CD8-positive, alpha-beta memory T cell (primary cell): ENCODE results near the gene PRDX5. TPM values are rescaled to one million over a fixed set of nuclear protein-coding genes. Genes with fewer than 3 reads are reported as not detected.
A peak's percentile ranks its signal among the peaks of the same experiment; 100 is the strongest.

Experiments used
- CTCF ChIA-PET: fragments of 350-600 bp; sonication (Branson Sonifier 250); formaldehyde crosslinking; loops from one replicate; lab custom pipeline; 2021; ENCODE audit warnings: antibody characterized with exemption; lab: Charles Lee
- POLR2A ChIA-PET: fragments of 350-600 bp; sonication (Branson Sonifier 250); formaldehyde crosslinking; loops from one replicate; lab custom pipeline; 2021; ENCODE audit warnings: antibody characterized with exemption; lab: Charles Lee
- DNase-seq, 5 donors: peaks; one replicate each; pipeline versions ENCODE4 v3.0.0 to v3.0.0-alpha.2; 2020 to 2022; ENCODE audit warnings: mixed read lengths in 1 of 5
- H3K27ac ChIP-seq: one replicate; pipeline ENCODE4 v1.7.0; 2013; ENCODE audit warnings: low read depth, mild to moderate bottlenecking, low read length, moderate library complexity
- H3K27me3 ChIP-seq: 2 replicates; pipeline ENCODE4 v1.7.0; 2013; ENCODE audit warnings: low read length, mild to moderate bottlenecking; ENCODE audit not compliant: insufficient read depth, poor library complexity, severe bottlenecking
- H3K36me3 ChIP-seq: 2 replicates; pipeline ENCODE4 v1.7.0; 2013; ENCODE audit warnings: mild to moderate bottlenecking, low read length, moderate library complexity; ENCODE audit not compliant: insufficient read depth
- H3K4me1 ChIP-seq: 2 replicates; pipeline ENCODE4 v1.7.0; 2013; ENCODE audit warnings: mild to moderate bottlenecking, low read length, moderate library complexity; ENCODE audit not compliant: insufficient read depth
- H3K4me3 ChIP-seq: 2 replicates; pipeline ENCODE4 v1.7.0; 2013; ENCODE audit warnings: mild to moderate bottlenecking, low read length
- H3K9me3 ChIP-seq: 2 replicates; pipeline ENCODE4 v1.7.0; 2013; ENCODE audit warnings: mild to moderate bottlenecking, low read length
- H3K27ac Mint-ChIP-seq, 8 donors: one replicate each; pipeline ENCODE4 v1.8.0; 2020 to 2021; ENCODE audit warnings: mixed read lengths in 8 of 8, mild to moderate bottlenecking in 6 of 8, inconsistent platforms in 3 of 8, moderate library complexity in 3 of 8
- H3K27me3 Mint-ChIP-seq, 2 donors: one replicate each; pipeline ENCODE4 v1.8.0; 2020 to 2021; ENCODE audit warnings: mixed read lengths in 2 of 2, mild to moderate bottlenecking in 1 of 2, moderate library complexity in 1 of 2
- H3K36me3 Mint-ChIP-seq, 3 donors: one replicate each; pipeline ENCODE4 v1.8.0; 2020 to 2021; ENCODE audit warnings: mixed read lengths in 3 of 3, inconsistent platforms in 1 of 3, mild to moderate bottlenecking in 1 of 3
- H3K4me1 Mint-ChIP-seq, 3 donors: one replicate each; pipeline ENCODE4 v1.8.0; 2020 to 2021; ENCODE audit warnings: mixed read lengths in 3 of 3, inconsistent platforms in 1 of 3, mild to moderate bottlenecking in 1 of 3
- H3K4me3 Mint-ChIP-seq, 7 donors: one replicate each; pipeline ENCODE4 v1.8.0; 2020 to 2021; ENCODE audit warnings: mixed read lengths in 7 of 7, mild to moderate bottlenecking in 6 of 7, moderate library complexity in 4 of 7, inconsistent platforms in 2 of 7
- H3K9me3 Mint-ChIP-seq, 5 donors: one replicate each; pipeline ENCODE4 v1.8.0; 2020 to 2022; ENCODE audit warnings: mixed read lengths in 5 of 5, mild to moderate bottlenecking in 3 of 5, moderate library complexity in 2 of 5, inconsistent platforms in 1 of 5
- polyA plus RNA-seq: library from polyadenylated mRNA; unstranded; fragments of 300-500 nt; fragmentation: Illumina TruSeq; gene quantifications from one replicate; pipeline ENCODE4 v1.2.3, GENCODE V29; 2021
- total RNA-seq, 2 experiments: library from RNA; stranded (reverse); gene quantifications; one replicate each; pipeline ENCODE4 v1.2.3, GENCODE V29; 2021

The PRDX5 gene
- total and polyA plus RNA-seq, 3 experiments from 2014 or later: 114 to 170 (median 126) TPM

DNA sequence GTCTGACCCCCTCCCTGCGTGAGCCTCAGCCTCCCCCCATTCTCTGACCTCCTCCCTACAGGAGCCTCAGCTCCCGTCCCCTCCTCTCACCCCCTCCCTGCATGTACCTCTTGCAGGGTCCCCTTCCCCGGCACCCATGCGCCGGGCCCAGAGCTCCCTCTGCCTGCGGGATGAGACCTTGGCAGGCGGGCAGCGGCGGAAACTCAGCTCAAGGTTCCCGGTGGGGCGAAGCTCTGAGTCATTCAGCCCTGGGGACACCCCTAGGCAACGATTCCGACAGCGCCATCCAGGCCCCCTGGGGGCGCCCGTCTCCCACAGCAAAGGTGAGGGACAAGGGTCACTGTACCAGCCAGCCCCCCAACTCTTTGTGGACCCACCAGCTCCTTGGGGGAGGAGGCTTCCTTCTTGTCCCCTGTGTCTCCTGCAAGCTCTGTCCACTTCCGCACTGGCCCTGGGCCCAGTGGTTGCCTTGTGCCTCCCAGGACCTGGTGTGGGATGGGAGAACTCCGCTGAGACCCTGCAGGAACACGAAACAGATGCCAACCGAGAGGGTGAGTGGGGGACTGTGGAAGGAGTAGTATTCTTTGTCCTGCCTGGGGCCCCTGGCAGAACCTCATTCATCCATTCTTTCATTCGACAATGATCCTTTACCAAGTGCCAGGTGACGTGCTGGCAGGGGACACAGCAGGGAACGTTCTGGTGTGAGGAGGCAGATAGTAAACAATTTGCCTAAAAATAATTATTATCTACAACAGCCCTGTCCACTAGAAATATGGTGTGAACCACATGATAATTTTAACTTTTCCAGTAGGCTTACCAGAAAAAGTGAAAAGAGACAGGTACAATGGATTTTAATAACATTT lies 37.4 kb downstream of the PRDX5 start:
- Mint-ChIP-seq H3K4me1 (peaks cover 18 to 34% (median 19%) of the 10 kb centered on the region in 3 donors), H3K4me3 (peak overlapping the region in 1 of 7 donors; percentile 67), H3K36me3 (peaks cover 0 to 24% (median 0%) of the 10 kb centered on the region in 3 donors), H3K27ac (peak overlapping the region in 2 of 8 donors; percentile 69 to 78), H3K9me3 (no peaks in the 10 kb centered on the region), H3K27me3 (no peaks in the 10 kb centered on the region)
- no peak overlapping the region for H3K4me3 ChIP-seq
- ChIA-PET POLR2A (no interaction called here), CTCF (interaction anchor here (1.3 to 2.3 kb wide), 6 partner anchors 10 to 151 kb away, joined by 3 to 6 read pairs (median 5); partner anchors contain the start of gene PRDX5)
- peak overlapping the region; percentile 38 for H3K27ac ChIP-seq
- H3K4me1 ChIP-seq: peaks cover 22% of the 10 kb centered on the region
- no peaks in the 10 kb centered on the region for H3K36me3 ChIP-seq
- H3K9me3 ChIP-seq: no peaks in the 10 kb centered on the region
- H3K27me3 ChIP-seq: no peaks in the 10 kb centered on the region
- DNase-seq: peak in 1 of 5 donors; percentile 36

DNA sequence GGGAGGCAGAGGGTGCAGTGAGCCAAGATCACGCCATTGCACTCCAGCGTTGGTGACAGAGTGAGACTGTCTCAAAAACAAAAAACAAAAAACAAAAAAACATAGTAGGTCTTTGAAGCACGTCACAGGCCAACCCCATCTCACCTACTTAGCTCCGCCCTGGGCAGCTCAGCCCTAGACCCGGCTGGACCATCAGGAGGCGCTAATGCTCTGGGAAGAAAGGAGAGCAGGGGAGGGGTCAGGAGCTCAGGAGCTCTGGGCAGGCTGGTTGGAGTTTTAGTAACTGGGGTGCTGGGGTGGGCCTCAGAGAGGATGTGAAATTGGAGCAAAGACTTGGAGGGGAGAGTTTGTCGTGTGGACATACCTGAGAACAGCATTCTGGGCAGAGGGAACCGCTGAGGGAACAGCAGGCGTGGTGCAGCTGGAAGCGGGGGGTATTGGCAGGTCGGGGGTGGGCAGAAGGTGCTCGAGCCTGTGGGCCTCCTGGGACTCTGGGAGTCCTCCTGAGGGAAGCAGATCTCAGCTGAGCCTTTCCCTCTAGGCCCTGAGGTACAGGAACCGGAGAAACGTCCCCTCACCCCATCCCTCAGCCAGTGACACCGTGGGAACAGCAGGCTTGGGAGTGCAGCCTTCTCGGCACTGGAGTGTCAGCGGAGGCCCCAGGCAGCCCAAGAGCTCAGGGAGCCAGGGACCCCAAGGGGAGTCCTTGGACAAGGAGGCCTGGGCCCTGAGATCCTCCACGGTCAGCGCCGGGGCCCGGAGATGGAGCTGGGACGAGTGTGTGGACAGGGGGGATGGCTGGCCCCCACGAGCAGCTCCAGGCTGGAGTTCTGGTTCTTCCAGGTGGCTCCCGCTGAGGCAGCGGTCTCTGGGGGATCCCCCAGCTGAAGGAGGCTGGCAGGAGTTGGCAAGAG lies 38.8 kb downstream of the PRDX5 start:
- no peak for DNase-seq
- Mint-ChIP-seq H3K9me3 (no peaks in the 10 kb centered on the region), H3K4me1 (peaks cover 22 to 42% (median 25%) of the 10 kb centered on the region in 3 donors), H3K36me3 (peaks cover 0 to 31% (median 3%) of the 10 kb centered on the region in 3 donors), H3K27ac (peak overlapping the region in 7 of 8 donors; percentile 10 to 77 (median 48)), H3K4me3 (peak overlapping the region in 6 of 7 donors; percentile 33 to 67 (median 56)), H3K27me3 (no peaks in the 10 kb centered on the region)
- POLR2A ChIA-PET: interaction anchor here (0.7 to 1.1 kb wide), 2 partner anchors 12 to 18 kb away, joined by 3 to 4 read pairs; no protein-coding TSS in a partner anchor
- no peaks in the 10 kb centered on the region for H3K9me3 ChIP-seq
- H3K27me3 ChIP-seq: no peaks in the 10 kb centered on the region
- no peak overlapping the region for H3K4me3 ChIP-seq
- H3K4me1 ChIP-seq: peaks cover 22% of the 10 kb centered on the region
- H3K36me3 ChIP-seq: no peaks in the 10 kb centered on the region
- CTCF ChIA-PET: interaction anchor here (1.4 to 1.8 kb wide), 5 partner anchors 12 to 92 kb away, joined by 3 to 6 read pairs (median 5); partner anchors contain the start of gene PRDX5
- H3K27ac ChIP-seq: no peak overlapping the region

DNA sequence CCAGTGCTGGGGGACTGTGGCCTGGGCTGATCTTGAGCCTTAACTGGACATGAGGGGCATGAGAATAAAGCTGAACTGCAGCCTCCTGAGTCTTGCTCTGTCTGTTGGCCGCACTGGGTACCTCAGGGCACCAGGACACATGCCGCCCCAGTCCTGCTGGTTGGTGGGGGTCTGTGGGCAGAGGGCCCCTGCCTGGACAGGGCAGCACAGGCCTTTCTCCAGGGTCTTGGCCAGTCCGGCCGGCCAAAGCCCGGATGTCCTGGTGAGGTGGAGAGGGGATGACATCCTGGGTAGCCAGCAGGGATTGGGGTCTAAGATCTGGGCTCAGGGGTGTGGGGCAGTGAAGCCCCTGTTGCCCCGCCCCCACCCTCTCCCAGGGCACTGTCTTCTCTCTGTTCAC lies 39.5 kb downstream of the PRDX5 start:
- CTCF ChIA-PET: interaction anchor here (1.1 to 1.6 kb wide), 3 partner anchors 15 to 53 kb away, joined by 3 to 6 read pairs (median 5); partner anchors contain the start of gene PRDX5
- Mint-ChIP-seq H3K27me3 (no peaks in the 10 kb centered on the region), H3K27ac (peak overlapping the region in 3 of 8 donors; percentile 10 to 60 (median 44)), H3K4me1 (peaks cover 22 to 42% (median 30%) of the 10 kb centered on the region in 3 donors), H3K4me3 (peak overlapping the region in 2 of 7 donors; percentile 32 to 52), H3K36me3 (peaks cover 0 to 37% (median 5%) of the 10 kb centered on the region in 3 donors), H3K9me3 (no peaks in the 10 kb centered on the region)
- Histone ChIP-seq H3K27me3 (no peaks in the 10 kb centered on the region), H3K4me1 (peaks cover 22% of the 10 kb centered on the region), H3K36me3 (peaks cover 6% of the 10 kb centered on the region), H3K4me3 (no peak overlapping the region), H3K27ac (no peak overlapping the region), H3K9me3 (no peaks in the 10 kb centered on the region)
- no peak for DNase-seq
- POLR2A ChIA-PET: interaction anchor here (1.1 kb wide), 1 partner anchor 13 kb away, joined by 3 read pairs; no protein-coding TSS in a partner anchor

DNA sequence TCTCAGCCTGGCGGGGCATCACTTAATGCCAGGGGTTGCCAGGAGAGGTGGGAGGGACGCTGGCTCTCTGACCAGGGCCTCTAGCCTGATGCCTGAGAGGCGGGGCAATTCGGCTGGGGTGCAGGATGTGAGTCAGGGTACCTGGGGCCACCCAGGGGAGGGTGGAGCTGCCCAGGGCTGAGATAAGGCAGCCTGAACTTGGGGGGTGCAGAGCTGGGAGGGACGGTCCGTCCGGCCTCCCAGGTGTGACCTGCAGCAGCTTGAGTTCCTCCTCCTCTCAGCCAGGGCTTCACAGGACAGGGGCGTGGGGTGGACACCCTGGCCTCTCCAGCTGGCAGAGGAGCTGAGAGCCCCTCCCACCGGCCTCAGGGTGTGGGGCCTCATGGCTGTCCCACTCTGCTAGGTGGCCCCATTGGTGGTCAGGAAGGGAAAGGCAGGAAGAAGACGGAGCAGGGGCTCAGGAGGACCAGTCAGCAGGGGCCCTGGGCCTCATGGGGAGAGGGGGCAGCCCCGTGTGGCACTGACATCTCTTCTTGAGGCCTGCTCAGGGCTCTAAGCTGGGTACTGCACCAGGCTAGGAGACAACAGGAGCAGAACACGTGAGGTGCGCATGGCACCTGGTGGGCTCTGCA lies 40.1 kb downstream of the PRDX5 start:
- CTCF ChIA-PET: interaction anchor here (1.1 to 1.8 kb wide), 4 partner anchors 16 to 91 kb away, joined by 3 to 6 read pairs (median 4); no protein-coding TSS in a partner anchor
- peak overlapping the region; percentile 70 for H3K27ac ChIP-seq
- peaks cover 0 to 43% (median 7%) of the 10 kb centered on the region in 3 donors for H3K36me3 Mint-ChIP-seq
- H3K9me3 ChIP-seq: no peaks in the 10 kb centered on the region
- peaks cover 22 to 42% (median 30%) of the 10 kb centered on the region in 3 donors for H3K4me1 Mint-ChIP-seq
- H3K4me3 Mint-ChIP-seq: peak overlapping the region; percentile 52 to 73 (median 59)
- peak overlapping the region in 5 of 8 donors; percentile 8 to 85 (median 60) for H3K27ac Mint-ChIP-seq
- H3K4me1 ChIP-seq: peaks cover 22% of the 10 kb centered on the region
- H3K27me3 Mint-ChIP-seq: no peaks in the 10 kb centered on the region
- peak in 1 of 5 donors; percentile 60 for DNase-seq
- H3K36me3 ChIP-seq: peaks cover 7% of the 10 kb centered on the region
- POLR2A ChIA-PET: interaction anchor here (1.1 to 3.4 kb wide), 2 partner anchors 13 to 41 kb away, joined by 3 to 15 read pairs; partner anchors contain the start of genes PRDX5 and TRMT112
- peak overlapping the region; percentile 71 for H3K4me3 ChIP-seq
- H3K9me3 Mint-ChIP-seq: no peaks in the 10 kb centered on the region
- no peaks in the 10 kb centered on the region for H3K27me3 ChIP-seq

DNA sequence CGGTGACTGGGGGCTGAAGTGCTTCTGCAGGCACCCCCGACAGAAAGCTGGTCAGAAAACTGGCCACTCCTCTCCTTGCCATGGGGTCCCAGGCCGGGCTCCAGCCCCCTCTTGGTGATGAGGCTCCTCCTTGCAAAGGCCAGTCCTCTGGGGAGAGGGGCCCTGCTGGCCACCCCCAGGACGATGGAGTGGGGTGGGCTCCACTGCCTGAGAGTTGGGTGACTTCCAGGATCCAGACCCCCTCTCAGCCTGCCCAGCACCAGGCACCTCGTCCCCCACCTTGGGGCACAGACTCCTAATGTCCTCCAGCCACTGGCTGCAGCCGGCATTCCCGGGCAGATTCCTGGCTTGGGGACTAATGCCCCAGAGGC lies 40.6 kb downstream of the PRDX5 start:
- DNase-seq: no peak
- ChIA-PET CTCF (interaction anchor here (1.1 to 1.8 kb wide), 3 partner anchors 16 to 91 kb away, joined by 3 to 6 read pairs (median 3); no protein-coding TSS in a partner anchor), POLR2A (interaction anchor here (1.3 to 3.4 kb wide), 2 partner anchors 16 to 41 kb away, joined by 5 to 15 read pairs; partner anchors contain the start of genes PRDX5 and TRMT112)
- Histone ChIP-seq H3K27ac (peak overlapping the region; percentile 70), H3K36me3 (peaks cover 7% of the 10 kb centered on the region), H3K4me1 (peaks cover 22% of the 10 kb centered on the region), H3K9me3 (no peaks in the 10 kb centered on the region), H3K27me3 (no peaks in the 10 kb centered on the region), H3K4me3 (peak overlapping the region; percentile 71)
- Mint-ChIP-seq H3K4me3 (peak overlapping the region; percentile 52 to 73 (median 59)), H3K27ac (peak overlapping the region in 1 of 8 donors; percentile 85), H3K27me3 (no peaks in the 10 kb centered on the region), H3K36me3 (peaks cover 0 to 46% (median 9%) of the 10 kb centered on the region in 3 donors), H3K9me3 (no peaks in the 10 kb centered on the region), H3K4me1 (peaks cover 22 to 42% (median 30%) of the 10 kb centered on the region in 3 donors)

DNA sequence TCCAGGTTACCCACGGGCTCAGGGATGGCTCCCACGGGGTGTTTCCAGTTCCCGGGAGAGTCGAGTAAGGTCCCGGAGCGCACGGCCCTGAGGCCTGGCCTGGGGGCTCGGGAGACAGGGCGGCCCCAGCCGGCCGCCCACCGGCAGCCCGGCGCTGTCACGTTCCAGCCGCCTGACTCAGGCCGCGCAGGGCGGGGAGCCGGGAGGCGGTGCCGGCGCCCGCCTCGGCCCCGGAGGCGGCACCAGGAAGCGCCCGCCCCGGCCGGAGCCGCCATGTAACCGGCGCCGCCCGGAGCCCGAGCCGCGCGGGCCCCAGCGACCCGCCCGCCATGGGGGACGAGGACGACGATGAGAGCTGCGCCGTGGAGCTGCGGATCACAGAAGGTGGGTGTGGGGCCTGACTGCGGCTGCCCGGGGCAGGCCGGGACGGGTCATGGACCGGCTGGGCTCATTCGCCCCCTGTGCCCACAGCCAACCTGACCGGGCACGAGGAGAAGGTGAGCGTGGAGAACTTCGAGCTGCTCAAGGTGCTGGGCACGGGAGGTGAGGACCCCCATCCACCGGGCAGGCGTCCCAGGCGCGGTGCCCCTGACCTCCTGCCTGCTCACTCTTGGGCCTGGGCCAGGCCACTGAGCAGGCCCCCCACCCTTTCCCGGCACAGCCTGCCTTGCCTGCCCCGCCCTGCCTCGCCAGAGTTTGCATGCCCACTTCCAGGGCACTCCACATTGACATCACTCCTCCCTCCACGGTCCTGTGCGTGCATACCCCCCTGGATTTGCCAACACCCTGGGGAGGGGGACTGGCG lies 41.2 kb downstream of the PRDX5 start, which contains the start of gene RPS6KA4:
Gene RPS6KA4 (plus strand): TSS at position 256 of the 805 bp plus-strand sequence. CDS start 74 bp downstream, at position 330.
- Mint-ChIP-seq H3K27me3 (no peaks in the 10 kb centered on the region), H3K27ac (peak within 1 kb of the TSS; percentile 19 to 96 (median 80)), H3K9me3 (no peaks in the 10 kb centered on the region), H3K4me1 (peaks cover 24 to 42% (median 30%) of the 10 kb centered on the region in 3 donors), H3K36me3 (peaks cover under 1 to 48% (median 9%) of the 10 kb centered on the region in 3 donors), H3K4me3 (peak within 1 kb of the TSS; percentile 83 to 94 (median 89))
- peak; percentile 35 to 61 (median 43) for DNase-seq
- Histone ChIP-seq H3K9me3 (no peaks in the 10 kb centered on the region), H3K4me1 (peaks cover 22% of the 10 kb centered on the region), H3K27me3 (no peaks in the 10 kb centered on the region), H3K36me3 (peaks cover 7% of the 10 kb centered on the region), H3K4me3 (peak within 1 kb of the TSS; percentile 77), H3K27ac (peak within 1 kb of the TSS; percentile 76)
- POLR2A ChIA-PET: interaction anchor here (1.3 to 3.4 kb wide), 2 partner anchors 17 to 42 kb away, joined by 5 to 15 read pairs; partner anchors contain the start of genes PRDX5 and TRMT112
- CTCF ChIA-PET: interaction anchor here (0.9 to 1.9 kb wide), 5 partner anchors 27 to 292 kb away, joined by 3 to 8 read pairs (median 6); partner anchors contain the start of genes PRDX5 and TRMT112
